SIG-M5 (cell line): ENCODE measurements around the gene RAB10.
"Not testable (repeated sequence)": the region's sequence is repeated elsewhere in the genome, so short reads cannot be mapped to it uniquely, and the experiment has no call there.

Experiments
- DNase-seq: peaks from one replicate; lab custom pipeline; 2025; lab: John Stamatoyannopoulos, UW

The RAB10 gene

GRCh38 chr2:26088931-26089330 lies 55.0 kb downstream of the RAB10 start:
- DNase-seq = not testable (repeated sequence)

DNA sequence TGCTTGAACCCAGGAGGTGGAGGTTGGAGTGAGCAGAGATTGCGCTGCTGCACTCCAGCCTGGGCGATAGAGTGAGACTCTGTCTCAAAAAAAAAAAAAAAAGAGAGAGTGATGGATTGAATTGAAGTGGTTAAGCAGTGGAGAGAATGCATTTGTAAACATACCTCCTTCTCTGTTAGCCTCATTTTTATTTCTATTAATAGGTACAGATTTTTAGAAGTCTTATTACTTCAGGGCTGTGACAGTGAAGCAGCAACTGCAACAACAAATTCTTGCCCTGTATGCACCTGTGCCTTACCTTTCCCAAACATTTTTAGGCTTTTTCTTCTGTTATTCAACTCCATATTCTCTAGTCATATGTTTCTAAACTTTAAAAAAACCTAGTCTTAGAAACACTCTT lies 55.5 kb downstream of the RAB10 start:
- DNase-seq = no peak

DNA sequence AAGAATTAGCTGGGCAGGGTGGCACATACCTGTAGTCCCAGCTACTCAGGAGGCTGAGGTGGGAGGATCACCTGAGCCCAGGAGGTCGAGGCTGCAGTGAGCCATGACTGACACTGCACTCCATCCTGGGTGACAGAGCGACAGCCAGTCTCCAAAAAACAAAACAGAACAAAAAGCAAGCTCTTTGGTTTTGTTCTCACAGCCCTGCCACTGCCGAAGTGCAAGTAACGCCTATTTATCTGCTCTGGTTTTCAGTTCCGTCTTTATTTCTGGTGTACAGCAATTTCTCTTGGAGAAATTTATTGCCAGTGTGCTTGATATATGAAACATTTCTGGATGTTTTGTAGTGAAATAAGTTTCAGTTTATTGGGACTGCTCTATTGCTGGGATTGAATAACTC lies 61.9 kb downstream of the RAB10 start:
- DNase-seq = no peak

GRCh38 chr2:26099933-26100332 lies 66.0 kb downstream of the RAB10 start:
- no peak for DNase-seq

DNA sequence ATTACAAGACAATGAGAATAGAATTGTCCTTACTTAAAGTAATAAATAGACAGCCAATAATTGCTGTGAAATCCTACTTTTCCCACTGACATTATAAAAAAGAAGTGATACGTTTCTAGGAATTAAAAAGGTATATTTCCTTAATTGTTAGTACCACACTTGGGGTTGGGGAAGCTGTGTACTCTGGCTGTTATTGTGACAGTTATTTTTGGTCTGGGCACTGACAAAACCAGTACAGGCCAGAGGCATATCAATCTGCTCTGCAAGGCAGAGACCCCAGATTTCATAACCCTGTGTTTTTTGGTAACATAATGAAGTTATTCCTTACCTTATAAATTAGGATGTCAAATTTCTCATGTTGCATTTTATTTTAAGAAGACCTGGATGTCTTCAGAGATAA lies 66.5 kb downstream of the RAB10 start:
- DNase-seq = no peak

DNA sequence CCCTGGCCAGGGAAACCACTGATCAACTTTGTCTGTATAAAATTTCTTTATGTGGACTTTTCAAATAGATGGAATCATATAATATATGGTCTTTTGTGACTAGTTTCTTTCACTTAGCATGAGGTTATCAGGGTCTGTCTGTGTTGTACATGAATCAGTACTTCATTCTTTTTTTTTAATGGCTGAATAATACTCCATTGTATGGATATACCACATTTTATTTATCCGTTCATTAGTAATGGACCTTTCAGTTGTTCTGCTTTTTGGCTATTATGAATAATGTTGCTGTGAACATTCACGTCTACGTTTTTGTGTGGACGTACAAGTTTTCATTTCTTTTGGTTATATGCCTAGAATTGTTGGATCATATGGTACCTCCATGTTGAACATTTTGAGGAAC lies 69.9 kb downstream of the RAB10 start:
- no peak for DNase-seq

GRCh38 chr2:26108701-26109100 lies 74.8 kb downstream of the RAB10 start:
- DNase-seq = not testable (repeated sequence)

DNA sequence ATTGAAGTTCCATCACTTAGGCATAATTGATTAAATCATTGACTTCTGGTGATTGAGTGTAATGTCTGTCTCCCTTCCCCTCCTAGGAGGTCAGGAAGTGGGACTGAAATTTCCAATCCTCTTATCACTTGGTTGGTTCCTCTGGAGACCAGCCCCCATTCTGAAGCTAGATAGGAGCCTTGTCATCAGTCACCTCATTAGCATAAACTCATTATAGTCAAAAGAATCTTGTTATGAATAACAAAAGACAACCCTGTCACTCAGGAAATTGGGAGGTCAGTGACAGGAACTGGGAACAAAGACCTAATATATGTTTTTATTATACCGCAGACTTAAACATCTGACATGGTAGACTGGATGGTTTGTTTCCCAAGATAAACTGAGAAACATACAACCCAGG lies 78.3 kb downstream of the RAB10 start:
- no peak for DNase-seq

- DNase-seq = no peak
These were observed 80.3 kb downstream of the RAB10 start for GRCh38 chr2:26114151-26114550.

- no peak for DNase-seq
These were observed 84.8 kb downstream of the RAB10 start for GRCh38 chr2:26118682-26119081.

GRCh38 chr2:26119521-26119920 lies 85.6 kb downstream of the RAB10 start:
- no peak for DNase-seq

DNA sequence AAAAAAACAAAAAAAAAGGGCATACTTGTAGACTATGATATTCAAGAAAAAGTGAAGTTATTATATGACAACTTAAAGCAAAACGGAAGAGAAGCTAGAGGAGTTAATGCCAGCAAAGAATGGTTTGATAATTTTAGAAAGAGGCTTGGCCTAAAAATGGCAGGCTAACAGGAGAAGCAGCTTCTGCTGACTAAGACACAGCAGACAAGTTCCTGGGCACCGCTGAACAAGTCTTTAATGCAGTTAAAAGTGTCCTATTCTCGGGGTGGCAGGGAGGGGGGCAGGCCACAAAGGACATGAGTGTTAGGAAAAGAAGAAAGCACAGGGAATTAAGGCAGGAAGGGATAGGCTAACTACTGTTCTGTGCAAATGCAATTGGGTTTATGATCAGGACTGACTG lies 88.7 kb downstream of the RAB10 start:
- no peak for DNase-seq

DNA sequence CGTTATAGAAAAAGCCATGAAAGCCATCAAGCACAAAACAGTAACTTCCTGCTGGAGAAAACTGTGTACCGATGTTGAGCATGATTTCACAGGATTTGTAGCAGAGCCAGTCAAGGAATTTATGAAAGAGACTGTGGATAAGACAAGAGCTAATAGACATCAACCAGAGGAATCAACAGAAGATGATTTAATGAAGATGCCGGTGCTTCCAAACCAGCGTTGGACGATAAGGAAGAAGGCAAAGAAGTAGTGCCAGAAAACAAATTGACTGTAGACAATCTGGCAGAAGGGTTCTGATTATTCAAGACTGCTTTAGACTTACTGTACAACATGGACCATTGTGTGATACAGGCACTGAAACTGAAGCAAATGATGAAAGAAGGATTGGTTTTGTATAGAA lies 89.5 kb downstream of the RAB10 start:
- DNase-seq = no peak

GRCh38 chr2:26126074-26126473 lies 92.2 kb downstream of the RAB10 start:
- DNase-seq = no peak

GRCh38 chr2:26128176-26128575 lies 94.3 kb downstream of the RAB10 start:
- no peak for DNase-seq

DNA sequence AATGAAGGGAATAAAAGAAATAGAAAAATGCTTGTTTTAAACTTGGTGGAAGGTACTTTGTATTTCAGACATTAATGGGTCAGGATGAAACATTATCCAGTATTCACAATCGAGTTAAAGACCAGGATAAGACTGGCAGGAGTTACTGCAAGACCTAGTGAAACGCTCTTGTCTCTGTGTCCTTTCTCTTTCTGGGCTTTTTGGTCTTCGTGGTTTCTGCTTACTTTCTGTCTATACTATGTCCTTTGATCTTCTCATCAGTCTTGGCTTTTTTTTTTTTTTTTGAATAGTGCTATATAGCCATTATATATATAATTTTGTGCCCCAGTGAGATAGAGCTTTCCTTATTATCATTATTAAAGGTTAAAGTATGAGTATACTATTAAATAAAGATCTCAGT lies 96.9 kb downstream of the RAB10 start:
- no peak for DNase-seq

DNA sequence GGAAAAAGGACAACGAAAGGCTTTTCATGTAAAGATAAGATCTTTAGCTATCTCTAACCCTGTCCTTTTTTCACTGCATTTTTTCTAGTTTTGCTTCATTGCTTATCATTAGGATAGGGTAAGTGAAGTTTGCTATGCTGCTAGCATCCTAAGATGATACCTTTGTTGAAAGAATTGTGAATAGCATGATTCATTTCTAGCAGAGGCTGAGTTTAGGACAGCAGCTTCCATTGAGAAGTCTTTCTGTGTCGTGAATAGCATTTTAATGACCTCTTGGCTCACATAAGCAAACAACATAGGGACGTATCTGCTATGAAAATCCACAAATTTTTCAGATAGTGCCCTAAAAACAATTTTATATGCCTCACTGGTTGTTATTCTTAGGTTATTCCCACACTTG lies 102.6 kb downstream of the RAB10 start:
- DNase-seq = no peak

DNA sequence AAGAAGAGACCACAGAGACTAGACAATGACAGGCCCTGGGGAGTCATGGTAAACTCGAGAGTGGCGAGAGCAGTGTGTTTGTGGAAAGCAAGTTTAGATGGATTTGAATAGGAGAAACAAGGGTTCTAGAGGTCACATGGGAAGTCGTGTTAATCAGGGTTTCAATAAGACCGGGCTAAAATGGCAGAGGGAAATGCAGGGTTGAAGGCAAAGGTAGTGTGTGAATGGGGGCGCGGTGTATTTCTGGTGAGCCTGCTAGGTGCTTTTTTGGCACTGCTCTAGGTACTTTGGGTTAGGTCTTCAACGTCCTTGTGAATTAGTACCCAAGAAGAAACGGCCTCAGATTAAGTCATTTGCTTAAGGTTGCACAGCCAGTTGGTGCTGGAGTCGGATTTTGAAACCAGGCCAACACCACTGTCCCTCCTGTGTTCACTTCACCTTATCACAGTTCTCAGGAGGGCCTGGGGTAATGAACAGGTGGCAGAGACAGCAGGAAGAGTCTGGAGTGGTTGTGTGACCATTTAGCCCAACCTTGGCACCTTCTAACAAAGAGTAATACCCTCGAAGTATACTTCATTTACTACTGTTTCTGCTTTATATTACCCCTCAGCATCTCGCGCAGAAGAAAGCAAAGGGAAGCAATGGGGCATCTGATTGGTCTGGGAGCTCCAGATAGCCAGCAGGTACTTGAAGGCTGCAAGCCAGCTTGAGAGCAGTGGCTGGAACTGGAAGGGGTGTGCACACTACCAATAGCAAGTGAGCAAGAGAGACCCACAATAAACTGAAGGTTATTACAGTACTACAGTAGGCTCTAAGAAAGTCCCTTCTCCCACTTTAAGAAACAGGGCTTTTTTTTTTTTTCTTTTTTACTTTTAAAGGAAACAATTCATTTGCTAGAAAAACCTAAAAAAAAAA lies 105.6 kb downstream of the RAB10 start:
- no peak for DNase-seq

DNA sequence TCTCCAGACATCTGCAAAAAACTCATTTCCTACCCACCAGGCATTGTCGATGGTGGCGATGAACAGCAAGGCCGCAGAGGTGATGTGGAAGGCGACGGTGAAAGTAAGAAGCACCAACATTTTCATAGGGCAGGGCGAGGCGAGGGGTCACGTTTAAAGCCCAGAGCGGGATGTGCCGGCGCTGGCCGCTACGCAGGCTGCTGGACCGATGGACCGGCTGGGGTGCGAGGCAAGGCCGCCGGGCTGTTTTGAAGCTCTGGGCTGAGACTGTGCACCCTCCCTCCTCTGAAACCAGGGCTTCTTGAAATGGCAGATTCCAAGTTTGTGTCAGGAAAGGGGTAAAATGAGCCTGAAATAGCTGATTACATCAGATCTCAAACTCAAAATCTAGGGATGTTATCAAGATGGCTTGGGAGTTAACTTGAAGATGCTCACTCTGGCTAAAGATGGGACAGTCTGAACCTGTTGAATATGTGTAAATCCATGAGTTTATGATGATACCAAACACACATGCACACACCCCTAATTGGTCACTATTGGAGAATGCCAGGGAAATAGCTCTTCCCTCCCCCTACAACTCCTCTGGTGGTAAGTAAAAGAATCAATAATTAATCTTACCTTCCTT lies 107.4 kb downstream of the RAB10 start:
- DNase-seq = no peak

DNA sequence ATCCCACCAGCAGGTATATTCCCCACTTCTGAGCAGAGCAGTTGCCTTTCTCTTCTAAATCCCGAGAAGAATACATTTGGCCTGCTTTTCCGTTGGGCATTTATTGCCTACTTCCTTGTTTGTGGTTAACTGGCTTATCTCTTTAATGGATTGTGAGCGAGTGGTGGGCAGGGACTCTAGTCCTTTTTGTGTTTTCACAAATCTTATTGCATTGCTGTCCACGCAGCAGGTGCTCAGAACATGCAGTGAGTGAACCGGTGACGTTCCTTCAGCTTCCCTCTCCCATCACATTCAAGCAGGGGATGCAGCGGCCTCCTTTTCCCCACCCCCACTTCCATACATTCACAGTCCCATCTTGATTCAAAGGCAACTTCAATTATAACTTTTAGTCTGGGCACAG lies 110.1 kb downstream of the RAB10 start:
- no peak for DNase-seq

GRCh38 chr2:26144953-26145680 lies 111.2 kb downstream of the RAB10 start:
- no peak for DNase-seq

DNA sequence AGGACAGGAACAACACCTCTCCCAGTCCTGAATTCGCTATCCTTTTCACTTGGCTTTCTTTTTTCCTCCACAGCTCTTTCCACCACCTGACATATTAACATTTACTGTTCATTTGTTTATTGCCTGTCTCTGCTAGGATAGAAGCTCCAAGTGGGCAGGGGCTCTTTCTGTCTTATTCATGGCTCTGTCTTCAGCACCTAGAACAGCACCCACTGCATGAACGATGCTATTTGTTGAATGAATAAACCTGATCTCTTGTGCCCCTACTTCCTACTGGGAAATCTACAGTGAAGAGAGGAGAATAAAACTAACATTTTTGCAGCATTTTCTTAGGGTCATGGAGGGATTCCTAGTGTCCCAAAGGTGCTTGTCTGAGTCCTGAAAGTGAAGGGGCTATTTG lies 114.6 kb downstream of the RAB10 start:
- DNase-seq = no peak

DNA sequence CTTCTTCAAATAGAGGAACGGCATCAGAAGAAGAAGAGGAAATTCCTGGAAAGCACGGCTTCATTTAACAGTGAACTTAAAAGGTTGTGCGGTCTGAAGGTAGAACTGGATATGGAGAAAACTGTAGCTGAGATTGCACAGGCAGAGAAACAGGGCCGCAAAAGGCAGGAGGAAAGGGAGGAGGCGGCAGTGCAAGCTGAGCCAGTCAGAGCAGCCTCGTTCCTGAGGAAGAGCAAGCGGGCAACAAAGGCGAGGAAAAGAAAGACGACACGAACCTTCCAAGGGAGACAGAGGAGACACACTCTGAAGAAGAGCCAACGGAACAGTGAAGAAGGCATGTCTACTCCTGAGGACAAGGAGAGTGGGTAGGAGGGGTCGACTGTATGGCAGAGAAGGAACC lies 116.4 kb downstream of the RAB10 start:
- no peak for DNase-seq
